Upper lobe of left lung (tissue), 4 donors: ENCODE measurements around the gene DNAJB5.

Source experiments
- POLR2A ChIP-seq, 4 donors: fragments of 450-650 bp; IDR thresholded peaks; one replicate each; pipeline ENCODE4 v1.5.1; 2016 to 2017; ENCODE audit warnings: antibody characterized with exemption in 4 of 4, mild to moderate bottlenecking in 2 of 4
- POLR2AphosphoS5 ChIP-seq, 2 donors: sonication (generic); formaldehyde crosslinking; IDR thresholded peaks; one replicate each; pipeline ENCODE4 v1.5.1; 2017; ENCODE audit warnings: antibody characterized with exemption in 2 of 2
- TF ChIP-seq, protein P1 (sequence below), 6 experiments: fragments of 450-650 bp in 4 of 6; fragments of 200-600 bp in 2 of 6; sonication (generic) in 2 of 6; IDR thresholded peaks; one replicate each; pipeline ENCODE4 v1.5.1; 2016 to 2019; ENCODE audit warnings: antibody characterized with exemption in 6 of 6

DNA sequence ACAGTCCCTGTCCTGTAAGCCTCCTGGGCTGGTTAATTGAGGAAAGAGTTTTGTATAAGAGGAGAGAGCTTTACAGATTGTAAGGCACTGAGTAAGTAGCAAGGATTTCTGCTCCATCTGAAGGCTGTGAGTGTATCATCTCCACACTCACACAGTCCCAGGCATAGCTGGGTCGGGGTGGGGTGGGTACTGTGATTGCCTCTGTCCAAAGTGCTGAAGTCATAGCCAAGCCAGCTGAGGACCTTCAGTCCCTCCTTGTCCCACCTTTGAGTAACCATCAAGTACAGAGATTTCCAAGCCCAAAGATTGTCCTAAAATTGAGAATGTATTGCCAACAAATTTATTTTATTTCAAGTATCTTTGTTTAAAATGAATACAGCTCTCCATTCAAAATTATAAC is 5.5 kb upstream of the DNAJB5 start:
- TF ChIP-seq, protein P1, sequence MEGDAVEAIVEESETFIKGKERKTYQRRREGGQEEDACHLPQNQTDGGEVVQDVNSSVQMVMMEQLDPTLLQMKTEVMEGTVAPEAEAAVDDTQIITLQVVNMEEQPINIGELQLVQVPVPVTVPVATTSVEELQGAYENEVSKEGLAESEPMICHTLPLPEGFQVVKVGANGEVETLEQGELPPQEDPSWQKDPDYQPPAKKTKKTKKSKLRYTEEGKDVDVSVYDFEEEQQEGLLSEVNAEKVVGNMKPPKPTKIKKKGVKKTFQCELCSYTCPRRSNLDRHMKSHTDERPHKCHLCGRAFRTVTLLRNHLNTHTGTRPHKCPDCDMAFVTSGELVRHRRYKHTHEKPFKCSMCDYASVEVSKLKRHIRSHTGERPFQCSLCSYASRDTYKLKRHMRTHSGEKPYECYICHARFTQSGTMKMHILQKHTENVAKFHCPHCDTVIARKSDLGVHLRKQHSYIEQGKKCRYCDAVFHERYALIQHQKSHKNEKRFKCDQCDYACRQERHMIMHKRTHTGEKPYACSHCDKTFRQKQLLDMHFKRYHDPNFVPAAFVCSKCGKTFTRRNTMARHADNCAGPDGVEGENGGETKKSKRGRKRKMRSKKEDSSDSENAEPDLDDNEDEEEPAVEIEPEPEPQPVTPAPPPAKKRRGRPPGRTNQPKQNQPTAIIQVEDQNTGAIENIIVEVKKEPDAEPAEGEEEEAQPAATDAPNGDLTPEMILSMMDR (IDR thresholded peaks at IDR 0.05), result no peak
- TF ChIP-seq POLR2A (IDR thresholded peaks at IDR 0.05), result no peak
- no peak for TF ChIP-seq POLR2AphosphoS5 (IDR thresholded peaks at IDR 0.05)
